Measurements from ENCODE around the gene ERC2.

ERC2 gene

GRCh38 chr3:55484801-55485791 lies 983.2 kb downstream of the ERC2 start (continued):
- peak; percentile 93 for TF ChIP-seq ZBTB48 (tag by site-specific recombination; IDR thresholded peaks at IDR 0.05)
- TF ChIP-seq TSHZ1 (tag by site-specific recombination; IDR thresholded peaks at IDR 0.05; ENCODE audit: borderline replicate concordance), result no peak
- TF ChIP-seq ZBTB7A (tag by site-specific recombination; IDR thresholded peaks at IDR 0.05; ENCODE audit: low read depth), result peak; percentile 62; the same call in 1 of the 2 replicates
- TF ChIP-seq ZNF776 (tag by site-specific recombination; IDR thresholded peaks at IDR 0.05; ENCODE audit: borderline replicate concordance), result no peak
- no peak for TF ChIP-seq ZNF830 (tag by site-specific recombination; IDR thresholded peaks at IDR 0.05; ENCODE audit: low read depth)
- no peak; the same call in 1 of the 2 replicates for TF ChIP-seq ZNF843 (tag by site-specific recombination; IDR thresholded peaks at IDR 0.05)
- TF ChIP-seq ZBTB26 (tag by site-specific recombination; optimal IDR thresholded peaks at IDR 0.05), result peak; percentile 68
- TF ChIP-seq ZNF777 (tag by site-specific recombination; IDR thresholded peaks at IDR 0.05; ENCODE audit: borderline replicate concordance), result no peak
- no peak for TF ChIP-seq ZNF449 (tag by site-specific recombination; IDR thresholded peaks at IDR 0.05)
- TF ChIP-seq ZNF148 (tag by site-specific recombination; IDR thresholded peaks at IDR 0.05; ENCODE audit: borderline replicate concordance), result no peak
- TF ChIP-seq ZNF580 (tag by site-specific recombination; IDR thresholded peaks at IDR 0.05), result peak; percentile 33; the same call in 1 of the 2 replicates
- peak; percentile 45; the same call in 1 of the 2 replicates for TF ChIP-seq HIC1 (tag by site-specific recombination; IDR thresholded peaks at IDR 0.05)
- TF ChIP-seq ZNF19 (tag by site-specific recombination; IDR thresholded peaks at IDR 0.05; ENCODE audit: low read depth), result no peak
- no peak for TF ChIP-seq ZNF529 (tag by site-specific recombination; IDR thresholded peaks at IDR 0.05; ENCODE audit: insufficient replicate concordance)
- no peak for TF ChIP-seq ZNF292 (tag by site-specific recombination; IDR thresholded peaks at IDR 0.05; ENCODE audit: borderline replicate concordance, low read depth)
- TF ChIP-seq KLF8 (tag by site-specific recombination; IDR thresholded peaks at IDR 0.05), result 0 out of 2 replicates have a peak, but pooled peaks have one; percentile 42
- no peak for TF ChIP-seq ZNF416 (tag by site-specific recombination; IDR thresholded peaks at IDR 0.05)
- TF ChIP-seq ZBTB10 (tag by site-specific recombination; IDR thresholded peaks at IDR 0.05), result peak; percentile 86

Data from HEK293 (cell line).